Measurements from ENCODE around the gene FXYD7. TPM values are rescaled to one million over a fixed set of nuclear protein-coding genes. Genes with fewer than 3 reads are reported as not detected.

Gene FXYD7
- polyA plus RNA-seq, 1 donor (not counting 4 experiments of a cell fraction or from before 2014, with no cell fraction given), result not detected

DNA sequence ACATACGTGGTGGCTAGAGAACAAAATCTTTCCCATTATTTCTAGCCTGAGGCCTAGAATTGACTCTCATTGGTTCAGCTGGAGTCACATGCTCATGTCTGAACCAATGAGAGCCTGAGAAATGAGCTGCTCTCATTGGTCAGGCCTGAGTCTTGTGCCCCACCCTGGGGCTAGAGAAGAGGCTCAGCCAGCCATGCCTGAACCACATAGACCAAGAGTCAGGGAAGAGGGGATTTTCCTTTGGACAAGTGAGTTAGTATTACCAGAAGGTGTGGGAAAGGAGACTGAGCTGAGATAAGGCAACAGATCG, 18.3 kb downstream of the FXYD7 start:
- Histone ChIP-seq H3K4me1 (ENCODE audit: control insufficient read depth, extremely low read depth, insufficient read depth, low read length) (peaks cover 19% of the 10 kb centered on the region), H3K9me3 (ENCODE audit: control insufficient read depth, low read depth, low read length) (peaks cover 30% of the 10 kb centered on the region), H3K27ac (ENCODE audit: control insufficient read depth, insufficient read depth, low read length) (no peak overlapping the region), H3K27me3 (ENCODE audit: control insufficient read depth, extremely low read depth, insufficient read depth, low read length) (no peaks in the 10 kb centered on the region), H3K9ac (ENCODE audit: control insufficient read depth, extremely low read depth, insufficient read depth, low read length) (no peak overlapping the region), H3K4me3 (ENCODE audit: control insufficient read depth in 2 of 3, extremely low read depth in 1 of 3, insufficient read depth in 2 of 3, low read depth in 1 of 3, low read length in 3 of 3) (no peak overlapping the region), H3K79me2 (ENCODE audit: control insufficient read depth, insufficient read depth, low read length) (peaks cover 21% of the 10 kb centered on the region), H3K9me1 (ENCODE audit: control insufficient read depth, extremely low read depth, insufficient read depth, low read length) (no peaks in the 10 kb centered on the region), H2AFZ (ENCODE audit: control insufficient read depth, low read length) (no peak overlapping the region), H4K20me1 (ENCODE audit: control insufficient read depth, extremely low read depth, insufficient read depth, low read length) (no peaks in the 10 kb centered on the region), H3K4me2 (ENCODE audit: control insufficient read depth, extremely low read depth, insufficient read depth, low read depth, low read length) (no peak overlapping the region), H3K36me3 (ENCODE audit: control insufficient read depth in 2 of 2, extremely low read depth in 1 of 2, insufficient read depth in 2 of 2, low read length in 2 of 2) (peaks cover 43 to 81% of the 10 kb centered on the region in 2 experiments)
- FAIRE-seq (no peak), DNase-seq (ENCODE audit: low read depth, low spot score) (no peak)
- TF ChIP-seq, protein P1, sequence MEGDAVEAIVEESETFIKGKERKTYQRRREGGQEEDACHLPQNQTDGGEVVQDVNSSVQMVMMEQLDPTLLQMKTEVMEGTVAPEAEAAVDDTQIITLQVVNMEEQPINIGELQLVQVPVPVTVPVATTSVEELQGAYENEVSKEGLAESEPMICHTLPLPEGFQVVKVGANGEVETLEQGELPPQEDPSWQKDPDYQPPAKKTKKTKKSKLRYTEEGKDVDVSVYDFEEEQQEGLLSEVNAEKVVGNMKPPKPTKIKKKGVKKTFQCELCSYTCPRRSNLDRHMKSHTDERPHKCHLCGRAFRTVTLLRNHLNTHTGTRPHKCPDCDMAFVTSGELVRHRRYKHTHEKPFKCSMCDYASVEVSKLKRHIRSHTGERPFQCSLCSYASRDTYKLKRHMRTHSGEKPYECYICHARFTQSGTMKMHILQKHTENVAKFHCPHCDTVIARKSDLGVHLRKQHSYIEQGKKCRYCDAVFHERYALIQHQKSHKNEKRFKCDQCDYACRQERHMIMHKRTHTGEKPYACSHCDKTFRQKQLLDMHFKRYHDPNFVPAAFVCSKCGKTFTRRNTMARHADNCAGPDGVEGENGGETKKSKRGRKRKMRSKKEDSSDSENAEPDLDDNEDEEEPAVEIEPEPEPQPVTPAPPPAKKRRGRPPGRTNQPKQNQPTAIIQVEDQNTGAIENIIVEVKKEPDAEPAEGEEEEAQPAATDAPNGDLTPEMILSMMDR (optimal IDR thresholded peaks at IDR 0.05 in 1 of 3, IDR thresholded peaks at IDR 0.05 in 1 of 3, conservative IDR thresholded peaks at IDR 0.05 in 1 of 3; ENCODE audit: extremely low read depth in 1 of 3, insufficient read depth in 2 of 3, low read length in 3 of 3), result no peak
- TF ChIP-seq EZH2 (IDR thresholded peaks at IDR 0.05; ENCODE audit: low read length), result no peak
- dilution Hi-C loops (cut with MboI; ENCODE audit: extremely low pct_ligation_motif_present, low sequenced_read_pairs), result no loop called here

- peak; percentile 95 for DNase-seq (ENCODE audit: low read depth, low spot score)
- Histone ChIP-seq H3K79me2 (ENCODE audit: control insufficient read depth, insufficient read depth, low read length) (peaks cover 9% of the 10 kb centered on the region), H3K9me1 (ENCODE audit: control insufficient read depth, extremely low read depth, insufficient read depth, low read length) (peaks cover 2% of the 10 kb centered on the region), H3K9ac (ENCODE audit: control insufficient read depth, extremely low read depth, insufficient read depth, low read length) (peak overlapping the region; percentile 48), H2AFZ (ENCODE audit: control insufficient read depth, low read length) (no peak overlapping the region), H3K36me3 (ENCODE audit: control insufficient read depth in 2 of 2, extremely low read depth in 1 of 2, insufficient read depth in 2 of 2, low read length in 2 of 2) (peaks cover 38 to 77% of the 10 kb centered on the region in 2 experiments), H3K4me3 (ENCODE audit: control insufficient read depth in 2 of 3, extremely low read depth in 1 of 3, insufficient read depth in 2 of 3, low read depth in 1 of 3, low read length in 3 of 3) (peak overlapping the region in 1 of 3 experiments; percentile 7), H3K4me2 (ENCODE audit: control insufficient read depth, extremely low read depth, insufficient read depth, low read depth, low read length) (peak overlapping the region; percentile 29), H3K27me3 (ENCODE audit: control insufficient read depth, extremely low read depth, insufficient read depth, low read length) (no peaks in the 10 kb centered on the region), H4K20me1 (ENCODE audit: control insufficient read depth, extremely low read depth, insufficient read depth, low read length) (no peaks in the 10 kb centered on the region), H3K27ac (ENCODE audit: control insufficient read depth, insufficient read depth, low read length) (peak overlapping the region; percentile 71), H3K9me3 (ENCODE audit: control insufficient read depth, low read depth, low read length) (peaks cover 34% of the 10 kb centered on the region), H3K4me1 (ENCODE audit: control insufficient read depth, extremely low read depth, insufficient read depth, low read length) (peaks cover 24% of the 10 kb centered on the region)
- TF ChIP-seq, protein P1 (optimal IDR thresholded peaks at IDR 0.05 in 1 of 3, IDR thresholded peaks at IDR 0.05 in 1 of 3, conservative IDR thresholded peaks at IDR 0.05 in 1 of 3; ENCODE audit: extremely low read depth in 1 of 3, insufficient read depth in 2 of 3, low read length in 3 of 3), result no peak
- TF ChIP-seq EZH2 (IDR thresholded peaks at IDR 0.05; ENCODE audit: low read length), result no peak
- peak; percentile 99 for FAIRE-seq
- dilution Hi-C loops (cut with MboI; ENCODE audit: extremely low pct_ligation_motif_present, low sequenced_read_pairs), result no loop called here
These were observed 19.6 kb downstream of the FXYD7 start for GRCh38 chr19:35162471-35163326.
